HG03575 (cell line): ENCODE measurements around the gene EYA3.

Experiments
- ATAC-seq: cut with Tn5 transposase; IDR thresholded peaks from one replicate; pipeline ENCODE4 v1.9.1; 2021; ENCODE audit not compliant: unreplicated experiment, insufficient number of reproducible peaks, low FRiP score; ENCODE audit errors: extremely low read depth

Gene EYA3

GRCh38 chr1:27981145-27981544, 107.3 kb downstream of the EYA3 start:
- ATAC-seq: no peak

- ATAC-seq: no peak
Observed at GRCh38 chr1:27980216-27980845, 108.1 kb downstream of the EYA3 start.

GRCh38 chr1:27979859-27980201, 108.6 kb downstream of the EYA3 start:
- ATAC-seq: no peak

- no peak for ATAC-seq
Observed at GRCh38 chr1:27979151-27979858, 109.1 kb downstream of the EYA3 start.

GRCh38 chr1:27974417-27974781, 114.0 kb downstream of the EYA3 start:
- no peak for ATAC-seq

- no peak for ATAC-seq
Observed at GRCh38 chr1:27973771-27974416, 114.5 kb downstream of the EYA3 start.

- no peak for ATAC-seq
Observed at GRCh38 chr1:27972141-27972540, 116.3 kb downstream of the EYA3 start.

GRCh38 chr1:27971674-27972073, 116.7 kb downstream of the EYA3 start:
- ATAC-seq: no peak

GRCh38 chr1:27970401-27970800, 118.0 kb downstream of the EYA3 start:
- ATAC-seq: no peak

GRCh38 chr1:27968692-27969091, 119.7 kb downstream of the EYA3 start:
- ATAC-seq: no peak

GRCh38 chr1:27967884-27968466, 120.4 kb downstream of the EYA3 start:
- ATAC-seq: no peak

- no peak for ATAC-seq
Observed at GRCh38 chr1:27967106-27967883, 121.1 kb downstream of the EYA3 start.

- ATAC-seq: no peak
Observed at GRCh38 chr1:27966402-27967105, 121.9 kb downstream of the EYA3 start.

- no peak for ATAC-seq
Observed at GRCh38 chr1:27963393-27963792, 125.0 kb downstream of the EYA3 start.

GRCh38 chr1:27961646-27962221, 126.7 kb downstream of the EYA3 start:
- no peak for ATAC-seq

- no peak for ATAC-seq
Observed at GRCh38 chr1:27960762-27961645, 127.4 kb downstream of the EYA3 start.

GRCh38 chr1:27959792-27960603, 128.4 kb downstream of the EYA3 start, which contains the start of gene XKR8:
Gene XKR8 (plus strand): TSS chr1:27959973. CDS start chr1:27960070, 97 bp downstream.
- no peak for ATAC-seq
